Brain microvascular endothelial cell (primary cell): Measurements from ENCODE around the gene AGTR1.
A peak's percentile ranks its signal among the peaks of the same experiment; 100 is the strongest.
"Not testable (repeated sequence)": the region's sequence is repeated elsewhere in the genome, so short reads cannot be mapped to it uniquely, and the experiment has no call there.

Experiments
- DNase-seq: peaks from one replicate; pipeline ENCODE4 v3.0.0-alpha.2; 2020
- H3K27ac ChIP-seq: fragments of 250-450 bp; sonication (Bioruptor Pico); 2 replicates; pipeline ENCODE4 v1.5.1; 2020; ENCODE audit warnings: mild to moderate bottlenecking, moderate library complexity
- H3K27me3 ChIP-seq: fragments of 250-450 bp; sonication (Bioruptor Pico); replicated peaks from 2 replicates; pipeline ENCODE4 v1.5.1; 2020; ENCODE audit warnings: mild to moderate bottlenecking
- H3K36me3 ChIP-seq: fragments of 250-450 bp; sonication (Bioruptor Pico); replicated peaks from 2 replicates; pipeline ENCODE4 v1.5.1; 2020; ENCODE audit warnings: mild to moderate bottlenecking
- H3K4me3 ChIP-seq: 2 replicates; pipeline ENCODE4 v1.5.1; 2011; ENCODE audit warnings: low read depth, mild to moderate bottlenecking, control low read depth, low read length, moderate library complexity
- in situ Hi-C: cut with HindIII; loops from 2 replicates; pipeline ENCODE4 v1.10.0; 2017; ENCODE audit warnings: low sequenced_read_pairs, low pct_ligation_motif_present
- TF ChIP-seq, protein P1 (sequence below): IDR thresholded peaks from 2 replicates; pipeline ENCODE4 v1.5.1; 2011; ENCODE audit warnings: low read depth, mild to moderate bottlenecking, moderate library complexity, low read length, control low read depth, inconsistent platforms; ENCODE audit errors: missing control alignments

The AGTR1 gene

DNA sequence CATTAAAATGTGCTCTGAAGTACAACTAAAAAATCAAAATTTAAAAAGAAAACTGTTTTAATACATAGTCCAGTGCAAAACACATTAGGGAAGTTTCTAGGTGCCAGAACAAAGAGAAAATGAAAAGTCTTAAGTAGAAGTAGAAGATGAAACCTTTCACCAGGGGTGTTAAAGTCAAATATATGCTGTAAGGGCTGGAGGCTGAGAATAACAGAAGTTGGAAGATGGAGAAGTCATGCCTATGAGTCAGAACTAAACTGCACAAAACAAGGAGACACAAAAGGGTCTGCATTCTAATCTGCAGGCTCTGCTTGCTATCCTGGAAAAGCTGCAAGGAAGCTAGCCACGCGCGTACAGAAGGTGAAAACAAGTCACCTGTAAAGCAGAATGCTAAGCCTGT lies 81.2 kb downstream of the AGTR1 start:
- in situ Hi-C loops: no loop called here

DNA sequence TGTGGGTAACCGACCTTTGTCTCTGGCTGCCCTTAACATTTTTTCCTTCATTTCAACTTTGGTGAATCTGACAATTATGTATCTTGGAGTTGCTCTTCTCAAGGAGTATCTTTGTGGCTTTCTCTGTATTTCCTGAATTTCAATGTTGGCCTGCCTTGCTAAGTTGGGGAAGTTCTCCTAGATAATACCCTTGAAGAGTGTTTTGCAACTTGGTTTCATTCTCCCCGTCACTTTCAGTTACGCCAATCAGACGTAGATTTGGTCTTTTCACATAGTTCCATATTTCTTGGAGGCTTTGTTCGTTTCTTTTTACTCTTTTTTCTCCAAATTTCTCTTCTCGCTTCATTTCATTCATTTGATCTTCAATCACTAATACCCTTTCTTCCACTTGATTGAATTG lies 87.3 kb downstream of the AGTR1 start:
- H3K36me3 ChIP-seq, in situ Hi-C loops, H3K4me3 ChIP-seq, H3K27me3 ChIP-seq, H3K27ac ChIP-seq, DNase-seq: not testable (repeated sequence)

More for the DNA sequence above, 81.2 kb downstream of the AGTR1 start:
- Histone ChIP-seq H3K27me3 (no peaks in the 10 kb centered on the region), H3K27ac (no peak overlapping the region), H3K36me3 (no peaks in the 10 kb centered on the region), H3K4me3 (no peak overlapping the region)
- DNase-seq: no peak
- TF ChIP-seq, protein P1, sequence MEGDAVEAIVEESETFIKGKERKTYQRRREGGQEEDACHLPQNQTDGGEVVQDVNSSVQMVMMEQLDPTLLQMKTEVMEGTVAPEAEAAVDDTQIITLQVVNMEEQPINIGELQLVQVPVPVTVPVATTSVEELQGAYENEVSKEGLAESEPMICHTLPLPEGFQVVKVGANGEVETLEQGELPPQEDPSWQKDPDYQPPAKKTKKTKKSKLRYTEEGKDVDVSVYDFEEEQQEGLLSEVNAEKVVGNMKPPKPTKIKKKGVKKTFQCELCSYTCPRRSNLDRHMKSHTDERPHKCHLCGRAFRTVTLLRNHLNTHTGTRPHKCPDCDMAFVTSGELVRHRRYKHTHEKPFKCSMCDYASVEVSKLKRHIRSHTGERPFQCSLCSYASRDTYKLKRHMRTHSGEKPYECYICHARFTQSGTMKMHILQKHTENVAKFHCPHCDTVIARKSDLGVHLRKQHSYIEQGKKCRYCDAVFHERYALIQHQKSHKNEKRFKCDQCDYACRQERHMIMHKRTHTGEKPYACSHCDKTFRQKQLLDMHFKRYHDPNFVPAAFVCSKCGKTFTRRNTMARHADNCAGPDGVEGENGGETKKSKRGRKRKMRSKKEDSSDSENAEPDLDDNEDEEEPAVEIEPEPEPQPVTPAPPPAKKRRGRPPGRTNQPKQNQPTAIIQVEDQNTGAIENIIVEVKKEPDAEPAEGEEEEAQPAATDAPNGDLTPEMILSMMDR: no peak

DNA sequence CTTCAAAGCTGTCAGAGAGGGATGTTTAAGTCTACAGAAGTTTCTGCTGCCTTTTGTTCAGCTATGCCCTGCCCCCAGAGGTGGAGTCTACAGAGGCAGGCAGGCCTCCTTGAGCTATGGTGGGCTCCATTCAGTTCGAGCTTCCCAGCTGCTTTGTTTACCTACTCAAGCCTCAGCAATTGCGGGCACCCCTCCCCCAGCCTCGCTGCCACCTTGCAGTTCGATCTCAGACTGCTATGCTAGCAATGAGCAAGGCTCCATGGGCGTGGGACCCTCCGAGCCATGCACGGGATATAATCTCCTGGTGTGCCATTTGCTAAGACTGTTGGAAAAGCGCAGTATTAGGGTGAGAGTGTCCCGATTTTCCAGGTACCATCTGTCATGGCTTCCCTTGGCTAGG lies 88.5 kb downstream of the AGTR1 start:
- in situ Hi-C loops, DNase-seq, H3K27ac ChIP-seq, H3K4me3 ChIP-seq, H3K36me3 ChIP-seq, H3K27me3 ChIP-seq: not testable (repeated sequence)

DNA sequence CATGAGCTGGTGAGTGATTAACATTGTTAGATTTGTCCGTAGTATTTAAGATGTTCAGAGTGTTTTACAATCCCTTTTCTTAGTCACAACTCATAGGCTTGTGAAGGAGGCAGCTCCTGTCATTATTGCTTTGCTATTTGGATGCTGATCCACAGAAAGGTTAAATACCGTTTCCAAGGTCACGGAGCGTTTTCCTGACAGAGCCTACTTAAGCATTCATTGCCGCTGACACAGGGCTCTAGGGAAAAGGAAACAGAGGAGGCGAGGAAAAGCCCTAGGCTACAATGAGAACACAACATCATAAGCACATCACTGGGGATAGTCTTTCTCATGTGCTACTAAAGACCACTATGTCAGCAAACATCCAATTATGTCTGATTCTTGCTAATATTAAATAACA lies 91.4 kb downstream of the AGTR1 start:
- H3K27ac ChIP-seq: no peak overlapping the region
- no peak overlapping the region for H3K4me3 ChIP-seq
- H3K27me3 ChIP-seq: no peaks in the 10 kb centered on the region
- H3K36me3 ChIP-seq: no peaks in the 10 kb centered on the region
- in situ Hi-C loops: no loop called here
- DNase-seq: peak; percentile 37
- TF ChIP-seq, protein P1: no peak

DNA sequence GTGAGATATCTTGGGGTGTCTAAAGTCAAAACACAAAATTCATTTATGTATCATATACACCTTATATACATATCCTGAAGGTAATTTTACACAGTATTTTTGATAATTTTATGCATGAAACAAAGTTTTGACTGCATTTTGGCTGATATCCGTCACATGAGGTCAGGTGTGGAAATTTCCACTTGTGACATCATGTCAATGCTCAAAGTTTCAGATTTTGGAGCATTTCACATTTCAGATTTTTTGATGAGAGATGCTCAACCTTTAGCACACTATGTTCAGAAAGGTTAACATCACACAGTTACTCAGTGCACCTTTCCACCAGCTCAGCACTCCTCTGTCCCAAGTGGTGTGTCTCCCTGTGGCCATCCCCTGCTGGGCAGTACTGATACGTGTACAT lies 92.2 kb downstream of the AGTR1 start:
- DNase-seq: no peak
- in situ Hi-C loops: no loop called here
- no peak overlapping the region for H3K27ac ChIP-seq

DNA sequence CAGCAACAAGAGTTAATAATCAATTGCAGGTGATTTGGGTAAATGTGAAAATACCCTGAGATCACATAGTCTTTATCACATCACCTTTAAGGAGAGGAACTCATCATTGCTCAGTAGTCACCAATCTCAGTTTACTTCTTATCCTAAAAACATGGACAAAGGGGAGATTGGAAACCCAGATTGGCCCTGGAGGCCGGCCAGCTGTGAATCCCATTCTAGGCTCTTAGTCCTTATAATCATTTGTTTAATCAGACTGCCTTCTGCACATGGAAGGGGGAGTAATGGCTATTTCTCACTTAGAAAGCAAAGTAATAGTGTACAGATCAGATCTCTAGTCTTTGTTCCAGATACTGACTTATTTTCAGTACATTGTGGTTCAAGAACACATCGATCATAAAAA lies 92.7 kb downstream of the AGTR1 start:
- Histone ChIP-seq H3K36me3 (no peaks in the 10 kb centered on the region), H3K27me3 (no peaks in the 10 kb centered on the region), H3K27ac (no peak overlapping the region), H3K4me3 (no peak overlapping the region)
- in situ Hi-C loops: no loop called here
- TF ChIP-seq, protein P1: no peak
- DNase-seq: no peak

More for the DNA sequence above, 92.2 kb downstream of the AGTR1 start:
- H3K36me3 ChIP-seq: no peaks in the 10 kb centered on the region
- H3K27me3 ChIP-seq: no peaks in the 10 kb centered on the region
- no peak overlapping the region for H3K4me3 ChIP-seq
- TF ChIP-seq, protein P1: no peak

DNA sequence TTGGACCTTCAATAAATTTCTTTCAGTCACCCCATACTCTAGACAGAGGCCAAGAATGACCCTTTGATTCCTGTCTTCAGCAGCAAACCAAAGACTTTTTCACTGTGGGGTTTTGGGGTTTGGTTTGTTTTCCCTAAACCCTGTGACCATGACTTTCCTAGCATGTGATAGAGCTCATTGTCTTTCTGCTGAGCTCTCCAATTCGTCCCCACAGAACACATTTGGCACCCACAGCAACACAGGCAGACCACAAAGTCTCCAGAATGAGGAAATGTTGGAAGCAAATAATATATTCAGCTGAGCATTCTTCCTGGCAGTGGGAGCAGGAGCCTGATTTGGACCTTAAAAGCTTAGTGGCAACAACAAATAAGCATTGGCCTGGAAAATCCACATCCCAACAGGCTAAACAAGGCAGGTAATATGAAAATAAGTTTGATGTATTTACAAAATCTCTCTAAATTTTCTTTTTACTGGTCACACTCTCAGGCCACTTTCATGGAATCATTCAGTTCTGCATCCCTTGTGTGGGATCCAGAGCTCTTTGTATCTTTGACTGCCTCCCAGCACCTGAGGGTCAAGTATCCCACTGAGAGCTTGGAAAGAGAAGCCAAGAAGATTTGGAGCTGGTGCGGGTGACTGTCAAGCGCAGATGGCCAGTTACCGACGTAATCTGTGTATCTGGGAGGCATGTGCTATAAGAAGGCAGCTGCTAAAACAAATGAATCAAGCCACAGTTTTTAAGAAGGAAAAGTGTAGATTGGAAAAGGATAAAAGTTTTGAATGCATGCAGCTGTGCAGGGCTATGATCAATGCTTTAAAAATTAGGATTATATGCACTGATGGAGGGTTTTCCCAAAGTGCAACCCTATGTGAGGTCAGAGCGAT lies 93.4 kb downstream of the AGTR1 start:
- in situ Hi-C loops: no loop called here
- Histone ChIP-seq H3K36me3 (no peaks in the 10 kb centered on the region), H3K27ac (no peak overlapping the region), H3K27me3 (no peaks in the 10 kb centered on the region), H3K4me3 (no peak overlapping the region)
- TF ChIP-seq, protein P1: no peak
- no peak for DNase-seq
